Measurements from ENCODE around the gene BLOC1S1. TPM values are rescaled to one million over a fixed set of nuclear protein-coding genes. Genes with fewer than 3 reads are reported as not detected.

The BLOC1S1 gene
- total and polyA plus RNA-seq, 9 of the 15 experiments (the other 6 are each of a cell fraction or from before 2014, with no cell fraction given): 75.2 to 161 (median 98.8) TPM

DNA sequence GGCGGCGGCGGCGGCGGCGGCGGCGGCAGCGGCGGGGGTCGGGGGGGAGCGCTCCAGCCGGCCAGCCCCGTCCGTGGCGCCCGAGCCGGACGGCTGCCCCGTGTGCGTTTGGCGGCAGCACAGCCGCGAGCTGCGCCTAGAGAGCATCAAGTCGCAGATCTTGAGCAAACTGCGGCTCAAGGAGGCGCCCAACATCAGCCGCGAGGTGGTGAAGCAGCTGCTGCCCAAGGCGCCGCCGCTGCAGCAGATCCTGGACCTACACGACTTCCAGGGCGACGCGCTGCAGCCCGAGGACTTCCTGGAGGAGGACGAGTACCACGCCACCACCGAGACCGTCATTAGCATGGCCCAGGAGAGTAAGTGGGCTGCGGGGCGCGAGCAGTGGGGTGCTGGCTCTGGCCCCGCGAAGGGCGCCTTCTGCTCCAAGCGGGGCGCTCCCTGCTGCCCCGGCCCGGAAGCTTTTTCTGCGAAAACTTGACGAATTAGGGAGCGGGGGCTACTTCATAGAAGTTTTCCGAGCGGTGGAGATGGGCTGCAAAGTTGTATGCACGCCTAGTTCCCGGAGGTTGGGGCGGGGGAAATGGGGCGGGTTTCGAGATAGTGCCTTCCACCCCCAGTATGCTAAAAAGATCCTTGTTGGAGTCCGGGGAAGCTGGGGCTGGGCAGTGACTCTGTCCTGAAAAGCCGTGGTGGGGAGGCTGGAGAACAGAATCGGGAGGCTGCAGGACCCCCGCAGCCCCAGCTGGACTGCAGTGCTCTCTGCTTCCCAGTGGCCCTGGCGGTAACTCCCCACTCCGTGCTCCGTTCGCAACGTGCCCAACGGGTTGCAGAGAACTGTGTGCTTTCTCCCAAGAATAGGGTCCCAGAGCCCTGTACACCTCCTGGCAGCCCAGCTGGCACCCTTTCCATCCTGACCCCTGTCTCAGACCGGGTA, 27.8 kb downstream of the BLOC1S1 start (continued):
- TF ChIP-seq, protein P1, sequence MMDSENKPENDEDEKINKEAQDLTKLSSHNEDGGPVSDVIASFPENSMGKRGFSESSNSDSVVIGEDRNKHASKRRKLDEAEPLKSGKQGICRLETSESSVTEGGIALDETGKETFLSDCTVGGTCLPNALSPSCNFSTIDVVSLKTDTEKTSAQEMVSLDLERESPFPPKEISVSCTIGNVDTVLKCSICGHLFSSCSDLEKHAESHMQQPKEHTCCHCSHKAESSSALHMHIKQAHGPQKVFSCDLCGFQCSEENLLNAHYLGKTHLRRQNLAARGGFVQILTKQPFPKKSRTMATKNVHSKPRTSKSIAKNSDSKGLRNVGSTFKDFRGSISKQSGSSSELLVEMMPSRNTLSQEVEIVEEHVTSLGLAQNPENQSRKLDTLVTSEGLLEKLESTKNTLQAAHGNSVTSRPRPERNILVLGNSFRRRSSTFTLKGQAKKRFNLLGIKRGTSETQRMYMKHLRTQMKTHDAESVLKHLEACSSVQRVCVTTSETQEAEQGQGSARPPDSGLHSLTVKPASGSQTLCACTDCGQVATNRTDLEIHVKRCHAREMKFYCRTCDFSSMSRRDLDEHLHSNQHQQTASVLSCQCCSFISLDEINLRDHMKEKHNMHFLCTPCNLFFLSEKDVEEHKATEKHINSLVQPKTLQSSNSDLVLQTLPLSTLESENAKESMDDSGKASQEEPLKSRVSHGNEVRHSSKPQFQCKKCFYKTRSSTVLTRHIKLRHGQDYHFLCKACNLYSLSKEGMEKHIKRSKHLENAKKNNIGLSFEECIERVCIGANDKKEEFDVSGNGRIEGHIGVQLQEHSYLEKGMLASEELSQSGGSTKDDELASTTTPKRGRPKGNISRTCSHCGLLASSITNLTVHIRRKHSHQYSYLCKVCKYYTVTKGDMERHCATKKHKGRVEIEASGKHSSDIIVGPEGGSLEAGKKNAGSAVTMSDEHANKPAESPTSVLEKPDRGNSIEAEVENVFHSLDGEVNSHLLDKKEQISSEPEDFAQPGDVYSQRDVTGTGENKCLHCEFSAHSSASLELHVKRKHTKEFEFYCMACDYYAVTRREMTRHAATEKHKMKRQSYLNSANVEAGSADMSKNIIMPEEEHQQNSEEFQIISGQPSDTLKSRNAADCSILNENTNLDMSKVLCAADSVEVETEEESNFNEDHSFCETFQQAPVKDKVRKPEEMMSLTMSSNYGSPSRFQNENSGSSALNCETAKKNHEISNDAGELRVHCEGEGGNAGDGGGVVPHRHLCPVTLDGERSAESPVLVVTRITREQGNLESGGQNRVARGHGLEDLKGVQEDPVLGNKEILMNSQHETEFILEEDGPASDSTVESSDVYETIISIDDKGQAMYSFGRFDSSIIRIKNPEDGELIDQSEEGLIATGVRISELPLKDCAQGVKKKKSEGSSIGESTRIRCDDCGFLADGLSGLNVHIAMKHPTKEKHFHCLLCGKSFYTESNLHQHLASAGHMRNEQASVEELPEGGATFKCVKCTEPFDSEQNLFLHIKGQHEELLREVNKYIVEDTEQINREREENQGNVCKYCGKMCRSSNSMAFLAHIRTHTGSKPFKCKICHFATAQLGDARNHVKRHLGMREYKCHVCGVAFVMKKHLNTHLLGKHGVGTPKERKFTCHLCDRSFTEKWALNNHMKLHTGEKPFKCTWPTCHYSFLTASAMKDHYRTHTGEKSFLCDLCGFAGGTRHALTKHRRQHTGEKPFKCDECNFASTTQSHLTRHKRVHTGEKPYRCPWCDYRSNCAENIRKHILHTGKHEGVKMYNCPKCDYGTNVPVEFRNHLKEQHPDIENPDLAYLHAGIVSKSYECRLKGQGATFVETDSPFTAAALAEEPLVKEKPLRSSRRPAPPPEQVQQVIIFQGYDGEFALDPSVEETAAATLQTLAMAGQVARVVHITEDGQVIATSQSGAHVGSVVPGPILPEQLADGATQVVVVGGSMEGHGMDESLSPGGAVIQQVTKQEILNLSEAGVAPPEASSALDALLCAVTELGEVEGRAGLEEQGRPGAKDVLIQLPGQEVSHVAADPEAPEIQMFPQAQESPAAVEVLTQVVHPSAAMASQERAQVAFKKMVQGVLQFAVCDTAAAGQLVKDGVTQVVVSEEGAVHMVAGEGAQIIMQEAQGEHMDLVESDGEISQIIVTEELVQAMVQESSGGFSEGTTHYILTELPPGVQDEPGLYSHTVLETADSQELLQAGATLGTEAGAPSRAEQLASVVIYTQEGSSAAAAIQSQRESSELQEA (IDR thresholded peaks at IDR 0.05; ENCODE audit: low read depth): no peak
- TF ChIP-seq ZBTB7A (IDR thresholded peaks at IDR 0.05; ENCODE audit: borderline replicate concordance, control insufficient read depth, low read depth, low read length) (peak; percentile 60; the same call in 1 of the 2 replicates), POLR2H (tag; IDR thresholded peaks at IDR 0.05; ENCODE audit: low read depth) (no peak), SMARCB1 (IDR thresholded peaks at IDR 0.05; ENCODE audit: insufficient read length, low read depth) (no peak), STAG1 (CRISPR knock-in tag; IDR thresholded peaks at IDR 0.05; ENCODE audit: borderline replicate concordance) (no peak), KDM4B (IDR thresholded peaks at IDR 0.05; ENCODE audit: borderline replicate concordance in 2 of 2, low read depth in 1 of 2) (no peak), ZBTB26 (CRISPR knock-in tag; IDR thresholded peaks at IDR 0.05) (no peak)
- TF ChIP-seq, protein P2, sequence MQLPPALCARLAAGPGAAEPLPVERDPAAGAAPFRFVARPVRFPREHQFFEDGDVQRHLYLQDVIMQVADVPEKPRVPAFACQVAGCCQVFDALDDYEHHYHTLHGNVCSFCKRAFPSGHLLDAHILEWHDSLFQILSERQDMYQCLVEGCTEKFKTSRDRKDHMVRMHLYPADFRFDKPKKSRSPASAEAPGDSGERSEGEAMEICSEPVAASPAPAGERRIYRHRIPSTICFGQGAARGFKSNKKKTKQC (CRISPR knock-in tag; IDR thresholded peaks at IDR 0.05): 0 out of 2 replicates have a peak, but pooled peaks have one; percentile 17
- TF ChIP-seq, protein P3, sequence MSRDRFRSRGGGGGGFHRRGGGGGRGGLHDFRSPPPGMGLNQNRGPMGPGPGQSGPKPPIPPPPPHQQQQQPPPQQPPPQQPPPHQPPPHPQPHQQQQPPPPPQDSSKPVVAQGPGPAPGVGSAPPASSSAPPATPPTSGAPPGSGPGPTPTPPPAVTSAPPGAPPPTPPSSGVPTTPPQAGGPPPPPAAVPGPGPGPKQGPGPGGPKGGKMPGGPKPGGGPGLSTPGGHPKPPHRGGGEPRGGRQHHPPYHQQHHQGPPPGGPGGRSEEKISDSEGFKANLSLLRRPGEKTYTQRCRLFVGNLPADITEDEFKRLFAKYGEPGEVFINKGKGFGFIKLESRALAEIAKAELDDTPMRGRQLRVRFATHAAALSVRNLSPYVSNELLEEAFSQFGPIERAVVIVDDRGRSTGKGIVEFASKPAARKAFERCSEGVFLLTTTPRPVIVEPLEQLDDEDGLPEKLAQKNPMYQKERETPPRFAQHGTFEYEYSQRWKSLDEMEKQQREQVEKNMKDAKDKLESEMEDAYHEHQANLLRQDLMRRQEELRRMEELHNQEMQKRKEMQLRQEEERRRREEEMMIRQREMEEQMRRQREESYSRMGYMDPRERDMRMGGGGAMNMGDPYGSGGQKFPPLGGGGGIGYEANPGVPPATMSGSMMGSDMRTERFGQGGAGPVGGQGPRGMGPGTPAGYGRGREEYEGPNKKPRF (IDR thresholded peaks at IDR 0.05; ENCODE audit: low read depth, low read length): no peak
